ENCODE measurements around the gene MGAT4C.

Gene MGAT4C

DNA sequence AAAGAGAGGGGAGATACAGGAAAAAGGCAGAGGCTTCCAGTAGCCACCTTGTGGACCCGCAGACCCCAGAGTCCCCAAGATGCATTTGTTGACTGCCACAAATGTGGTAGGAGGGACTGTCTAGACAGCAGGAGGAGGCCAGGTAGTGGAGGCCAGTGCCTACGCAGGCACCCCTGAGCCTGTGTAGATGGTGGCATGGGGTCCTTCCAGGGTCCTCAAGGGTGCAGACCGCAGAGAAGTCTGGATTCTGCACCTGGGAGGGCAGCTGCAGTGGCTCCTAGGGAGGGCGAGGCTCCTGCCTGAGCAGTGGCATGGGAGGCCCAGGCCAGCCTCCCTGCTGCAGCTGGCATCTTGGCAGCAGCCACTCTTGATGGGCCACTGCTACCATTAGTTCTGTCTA lies 262.4 kb downstream of the MGAT4C start:
- no peak overlapping the region for H2BK5ac ChIP-seq (ENCODE audit: low read length)
- no peak overlapping the region for H3K18ac ChIP-seq (ENCODE audit: low read length)
- no peaks in the 10 kb centered on the region for H3K4me1 ChIP-seq (ENCODE audit: control insufficient read depth, low read depth, low read length)
- no peak overlapping the region for H3K27ac ChIP-seq (ENCODE audit: low read depth, low read length)
- H3K4ac ChIP-seq (ENCODE audit: low read depth, low read length) = no peak overlapping the region
- no peak overlapping the region for H3K56ac ChIP-seq (ENCODE audit: low read length)
- no peaks in the 10 kb centered on the region for H3K79me1 ChIP-seq (ENCODE audit: low read length)
- no peak overlapping the region for H3K4me2 ChIP-seq (ENCODE audit: low read length)
- H2AK5ac ChIP-seq (ENCODE audit: low read length) = no peak overlapping the region
- H4K5ac ChIP-seq (ENCODE audit: low read length) = no peak overlapping the region
- H3K9ac ChIP-seq (ENCODE audit: low read length) = no peak overlapping the region
- WGBS (ENCODE audit: extremely low coverage, insufficient coverage, low lambda C conversion rate) = no CpG with 5 or more reads among the region's 4 CpGs
- DNase-seq = no peak
- no peaks in the 10 kb centered on the region for H3K36me3 ChIP-seq (ENCODE audit: control insufficient read depth, insufficient read depth, low read length)
- no peak overlapping the region for H2BK15ac ChIP-seq (replicated peaks; ENCODE audit: low read depth)
- no peaks in the 10 kb centered on the region for H3K27me3 ChIP-seq (ENCODE audit: insufficient read depth, low read length, poor library complexity)
- no peak overlapping the region for H4K8ac ChIP-seq (ENCODE audit: low read depth, low read length)
- H3K23ac ChIP-seq (ENCODE audit: low read length) = no peak overlapping the region
- no peaks in the 10 kb centered on the region for H3K79me2 ChIP-seq (ENCODE audit: control insufficient read depth, insufficient read depth, low read length)
- no peak overlapping the region for H3K4me3 ChIP-seq (ENCODE audit: low read length)
- no peak overlapping the region for H2BK120ac ChIP-seq (ENCODE audit: low read depth, low read length)

DNA sequence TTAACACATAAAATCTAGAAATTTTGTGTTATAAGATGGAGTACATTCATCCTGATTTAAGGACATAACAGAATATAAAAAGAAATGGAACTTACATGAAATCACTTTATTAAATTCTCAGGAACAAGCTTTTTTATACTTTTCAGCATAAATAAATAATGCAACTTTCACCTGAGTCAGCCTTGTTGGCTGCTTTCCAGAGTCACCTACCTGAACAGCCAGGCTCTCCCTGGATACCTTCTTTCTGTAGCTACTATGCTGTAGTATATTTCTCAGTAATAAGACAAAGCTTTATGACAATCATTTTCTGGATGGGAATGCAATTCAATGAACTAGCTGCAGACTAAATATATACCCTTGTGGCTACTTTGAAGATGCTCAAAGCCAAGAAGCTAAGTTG lies 270.2 kb downstream of the MGAT4C start:
- H3K23ac ChIP-seq (ENCODE audit: low read length) = no peak overlapping the region
- no peak overlapping the region for H4K5ac ChIP-seq (ENCODE audit: low read length)
- H3K27me3 ChIP-seq (ENCODE audit: insufficient read depth, low read length, poor library complexity) = no peaks in the 10 kb centered on the region
- H3K18ac ChIP-seq (ENCODE audit: low read length) = no peak overlapping the region
- H3K9ac ChIP-seq (ENCODE audit: low read length) = no peak overlapping the region
- H2BK120ac ChIP-seq (ENCODE audit: low read depth, low read length) = no peak overlapping the region
- no peak overlapping the region for H3K4ac ChIP-seq (ENCODE audit: low read depth, low read length)
- no peak overlapping the region for H3K4me2 ChIP-seq (ENCODE audit: low read length)
- H3K79me1 ChIP-seq (ENCODE audit: low read length) = no peaks in the 10 kb centered on the region
- no peak overlapping the region for H4K8ac ChIP-seq (ENCODE audit: low read depth, low read length)
- no peaks in the 10 kb centered on the region for H3K79me2 ChIP-seq (ENCODE audit: control insufficient read depth, insufficient read depth, low read length)
- no peaks in the 10 kb centered on the region for H3K4me1 ChIP-seq (ENCODE audit: control insufficient read depth, low read depth, low read length)
- no peak overlapping the region for H3K56ac ChIP-seq (ENCODE audit: low read length)
- no peaks in the 10 kb centered on the region for H3K36me3 ChIP-seq (ENCODE audit: control insufficient read depth, insufficient read depth, low read length)
- H3K27ac ChIP-seq (ENCODE audit: low read depth, low read length) = no peak overlapping the region
- H2BK15ac ChIP-seq (replicated peaks; ENCODE audit: low read depth) = no peak overlapping the region
- H2BK5ac ChIP-seq (ENCODE audit: low read length) = no peak overlapping the region
- no peak for DNase-seq
- H3K4me3 ChIP-seq (ENCODE audit: low read length) = no peak overlapping the region
- no peak overlapping the region for H2AK5ac ChIP-seq (ENCODE audit: low read length)

DNA sequence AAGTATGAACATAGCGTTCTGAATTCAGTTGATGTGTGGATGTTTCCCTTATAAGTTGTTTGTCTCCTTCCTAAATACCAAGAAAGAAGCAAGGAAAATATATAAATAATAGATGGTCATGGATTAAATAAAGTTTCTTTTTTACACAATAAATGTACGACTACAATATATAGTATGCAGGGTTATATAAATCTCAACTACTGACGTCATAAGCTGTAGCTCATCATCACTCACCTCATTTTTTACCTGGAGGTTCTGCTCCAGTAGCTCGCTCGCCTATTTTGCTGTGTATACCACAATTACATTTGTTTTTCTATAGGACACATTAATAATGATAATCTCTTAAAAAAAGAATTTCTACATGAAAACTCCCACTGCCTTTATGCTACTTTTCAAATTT lies 272.6 kb downstream of the MGAT4C start:
- no peaks in the 10 kb centered on the region for H3K79me1 ChIP-seq (ENCODE audit: low read length)
- no peak overlapping the region for H3K56ac ChIP-seq (ENCODE audit: low read length)
- no peak overlapping the region for H3K23ac ChIP-seq (ENCODE audit: low read length)
- no peak for DNase-seq
- H3K36me3 ChIP-seq (ENCODE audit: control insufficient read depth, insufficient read depth, low read length) = no peaks in the 10 kb centered on the region
- no peak overlapping the region for H3K4ac ChIP-seq (ENCODE audit: low read depth, low read length)
- no peak overlapping the region for H3K4me2 ChIP-seq (ENCODE audit: low read length)
- WGBS (ENCODE audit: extremely low coverage, insufficient coverage, low lambda C conversion rate) = no CpG with 5 or more reads among the region's 5 CpGs
- H3K79me2 ChIP-seq (ENCODE audit: control insufficient read depth, insufficient read depth, low read length) = no peaks in the 10 kb centered on the region
- no peak overlapping the region for H3K18ac ChIP-seq (ENCODE audit: low read length)
- H3K27me3 ChIP-seq (ENCODE audit: insufficient read depth, low read length, poor library complexity) = no peaks in the 10 kb centered on the region
- no peak overlapping the region for H3K4me3 ChIP-seq (ENCODE audit: low read length)
- no peak overlapping the region for H4K5ac ChIP-seq (ENCODE audit: low read length)
- no peak overlapping the region for H4K8ac ChIP-seq (ENCODE audit: low read depth, low read length)
- H3K27ac ChIP-seq (ENCODE audit: low read depth, low read length) = no peak overlapping the region
- H3K4me1 ChIP-seq (ENCODE audit: control insufficient read depth, low read depth, low read length) = no peaks in the 10 kb centered on the region
- no peak overlapping the region for H2AK5ac ChIP-seq (ENCODE audit: low read length)
- no peak overlapping the region for H2BK120ac ChIP-seq (ENCODE audit: low read depth, low read length)
- no peak overlapping the region for H2BK15ac ChIP-seq (replicated peaks; ENCODE audit: low read depth)
- no peak overlapping the region for H2BK5ac ChIP-seq (ENCODE audit: low read length)
- H3K9ac ChIP-seq (ENCODE audit: low read length) = no peak overlapping the region

DNA sequence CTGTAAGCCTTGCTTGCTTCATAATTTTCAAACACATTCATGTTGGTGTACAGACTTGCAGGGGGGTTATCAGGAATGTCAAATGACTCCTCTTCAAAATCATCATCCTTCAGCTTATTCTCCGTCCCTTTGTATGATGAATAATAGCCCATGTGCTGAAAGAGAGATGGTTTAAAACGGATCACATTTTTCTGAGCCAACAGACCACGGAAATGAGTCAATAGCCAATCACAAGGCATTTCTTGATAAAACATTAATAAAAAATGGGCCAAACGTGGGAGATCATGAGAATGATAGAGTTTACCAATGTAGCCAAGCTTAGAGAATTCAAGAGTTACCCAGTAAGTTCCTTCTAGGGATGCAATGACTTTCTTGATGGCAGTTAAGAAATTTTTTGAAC lies 276.6 kb downstream of the MGAT4C start:
- H2BK5ac ChIP-seq (ENCODE audit: low read length) = no peak overlapping the region
- WGBS (ENCODE audit: extremely low coverage, insufficient coverage, low lambda C conversion rate) = no CpG with 5 or more reads among the region's 4 CpGs
- no peak overlapping the region for H3K9ac ChIP-seq (ENCODE audit: low read length)
- no peak overlapping the region for H3K27ac ChIP-seq (ENCODE audit: low read depth, low read length)
- DNase-seq = no peak
- no peak overlapping the region for H3K56ac ChIP-seq (ENCODE audit: low read length)
- no peak overlapping the region for H2BK15ac ChIP-seq (replicated peaks; ENCODE audit: low read depth)
- H3K79me2 ChIP-seq (ENCODE audit: control insufficient read depth, insufficient read depth, low read length) = no peaks in the 10 kb centered on the region
- no peak overlapping the region for H2AK5ac ChIP-seq (ENCODE audit: low read length)
- H3K4me2 ChIP-seq (ENCODE audit: low read length) = no peak overlapping the region
- no peak overlapping the region for H2BK120ac ChIP-seq (ENCODE audit: low read depth, low read length)
- no peak overlapping the region for H4K8ac ChIP-seq (ENCODE audit: low read depth, low read length)
- no peak overlapping the region for H3K18ac ChIP-seq (ENCODE audit: low read length)
- no peak overlapping the region for H3K23ac ChIP-seq (ENCODE audit: low read length)
- no peaks in the 10 kb centered on the region for H3K4me1 ChIP-seq (ENCODE audit: control insufficient read depth, low read depth, low read length)
- no peaks in the 10 kb centered on the region for H3K79me1 ChIP-seq (ENCODE audit: low read length)
- H4K5ac ChIP-seq (ENCODE audit: low read length) = no peak overlapping the region
- no peaks in the 10 kb centered on the region for H3K27me3 ChIP-seq (ENCODE audit: insufficient read depth, low read length, poor library complexity)
- no peak overlapping the region for H3K4me3 ChIP-seq (ENCODE audit: low read length)
- no peak overlapping the region for H3K4ac ChIP-seq (ENCODE audit: low read depth, low read length)
- H3K36me3 ChIP-seq (ENCODE audit: control insufficient read depth, insufficient read depth, low read length) = no peaks in the 10 kb centered on the region

DNA sequence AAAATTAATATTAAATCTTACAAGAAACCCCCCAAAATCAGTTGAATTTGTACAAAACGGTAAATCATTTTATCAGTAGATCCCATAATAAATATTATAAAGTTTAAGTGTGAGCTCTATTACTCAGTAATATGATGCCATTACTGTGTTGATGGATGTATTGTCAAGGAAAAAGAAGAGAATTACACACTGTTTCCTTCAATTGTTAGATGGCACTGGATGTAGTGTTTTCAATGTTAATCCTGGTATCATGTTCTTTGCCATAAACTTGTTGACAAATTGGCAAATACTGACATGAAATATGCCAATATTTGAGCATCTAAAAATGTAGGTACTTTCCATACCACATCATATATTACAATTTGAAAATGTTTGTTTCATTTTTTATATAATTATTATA lies 280.5 kb downstream of the MGAT4C start:
- H2BK120ac ChIP-seq (ENCODE audit: low read depth, low read length) = no peak overlapping the region
- no peak overlapping the region for H2BK5ac ChIP-seq (ENCODE audit: low read length)
- H3K4me1 ChIP-seq (ENCODE audit: control insufficient read depth, low read depth, low read length) = no peaks in the 10 kb centered on the region
- H3K4me3 ChIP-seq (ENCODE audit: low read length) = no peak overlapping the region
- no peak overlapping the region for H3K23ac ChIP-seq (ENCODE audit: low read length)
- H2BK15ac ChIP-seq (replicated peaks; ENCODE audit: low read depth) = no peak overlapping the region
- H3K56ac ChIP-seq (ENCODE audit: low read length) = no peak overlapping the region
- no peaks in the 10 kb centered on the region for H3K79me1 ChIP-seq (ENCODE audit: low read length)
- no peak overlapping the region for H4K5ac ChIP-seq (ENCODE audit: low read length)
- no peak overlapping the region for H3K4me2 ChIP-seq (ENCODE audit: low read length)
- H3K79me2 ChIP-seq (ENCODE audit: control insufficient read depth, insufficient read depth, low read length) = no peaks in the 10 kb centered on the region
- no peak overlapping the region for H4K8ac ChIP-seq (ENCODE audit: low read depth, low read length)
- no peak overlapping the region for H2AK5ac ChIP-seq (ENCODE audit: low read length)
- no peaks in the 10 kb centered on the region for H3K27me3 ChIP-seq (ENCODE audit: insufficient read depth, low read length, poor library complexity)
- no peaks in the 10 kb centered on the region for H3K36me3 ChIP-seq (ENCODE audit: control insufficient read depth, insufficient read depth, low read length)
- no peak overlapping the region for H3K18ac ChIP-seq (ENCODE audit: low read length)
- H3K9ac ChIP-seq (ENCODE audit: low read length) = no peak overlapping the region
- no peak for DNase-seq
- WGBS (ENCODE audit: extremely low coverage, insufficient coverage, low lambda C conversion rate) = no CpG with 5 or more reads among the region's 1 CpG
- H3K27ac ChIP-seq (ENCODE audit: low read depth, low read length) = no peak overlapping the region
- no peak overlapping the region for H3K4ac ChIP-seq (ENCODE audit: low read depth, low read length)

- Histone ChIP-seq H2AK5ac (ENCODE audit: low read length) (no peak overlapping the region), H2BK15ac (replicated peaks; ENCODE audit: low read depth) (peak overlapping the region; percentile 19), H3K79me2 (ENCODE audit: control insufficient read depth, insufficient read depth, low read length) (no peaks in the 10 kb centered on the region), H3K36me3 (ENCODE audit: control insufficient read depth, insufficient read depth, low read length) (no peaks in the 10 kb centered on the region), H2BK120ac (ENCODE audit: low read depth, low read length) (no peak overlapping the region), H3K18ac (ENCODE audit: low read length) (no peak overlapping the region), H4K5ac (ENCODE audit: low read length) (no peak overlapping the region), H3K23ac (ENCODE audit: low read length) (no peak overlapping the region), H3K4ac (ENCODE audit: low read depth, low read length) (no peak overlapping the region), H4K8ac (ENCODE audit: low read depth, low read length) (no peak overlapping the region), H3K9ac (ENCODE audit: low read length) (no peak overlapping the region), H3K4me3 (ENCODE audit: low read length) (no peak overlapping the region), H2BK5ac (ENCODE audit: low read length) (no peak overlapping the region), H3K4me1 (ENCODE audit: control insufficient read depth, low read depth, low read length) (no peaks in the 10 kb centered on the region), H3K56ac (ENCODE audit: low read length) (no peak overlapping the region), H3K4me2 (ENCODE audit: low read length) (no peak overlapping the region), H3K79me1 (ENCODE audit: low read length) (no peaks in the 10 kb centered on the region), H3K27me3 (ENCODE audit: insufficient read depth, low read length, poor library complexity) (no peaks in the 10 kb centered on the region), H3K27ac (ENCODE audit: low read depth, low read length) (no peak overlapping the region)
- no peak for DNase-seq
Measured at GRCh38 chr12:85971800-85972199, 284.4 kb downstream of the MGAT4C start.

Data from mesendoderm (in vitro differentiated cells).